ENCODE results near the gene CCDC30. TPM values are rescaled to one million over a fixed set of nuclear protein-coding genes. Genes with fewer than 3 reads are reported as not detected.

Gene CCDC30
- total RNA-seq, 2 donors from 2014 or later: 3.0 to 4.9 TPM

DNA sequence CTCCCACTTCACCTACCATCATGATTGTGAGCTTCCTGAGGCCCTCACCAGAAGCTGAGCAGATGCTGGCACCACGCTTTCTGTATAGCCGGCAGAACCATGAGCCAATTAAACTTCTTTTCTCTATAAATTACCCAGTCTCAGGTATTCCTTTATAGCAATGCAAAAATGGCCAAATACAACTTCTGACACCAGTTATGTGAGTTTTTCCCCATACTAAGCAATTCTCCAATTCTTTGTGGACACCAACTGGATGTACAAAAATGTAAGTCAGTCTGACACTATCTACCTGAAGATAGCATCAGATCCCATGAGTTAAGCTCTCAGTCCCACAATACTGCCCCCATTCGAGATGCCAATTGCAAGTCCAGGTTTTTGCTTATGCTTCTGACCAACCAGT, 129.7 kb downstream of the CCDC30 start:
- H3K27ac ChIP-seq: no peak overlapping the region
- no peak for TF ChIP-seq CTCF (IDR thresholded peaks at IDR 0.05)
- no peaks in the 10 kb centered on the region for H3K27me3 ChIP-seq (replicated peaks; ENCODE audit: insufficient read depth)
- no peak for DNase-seq (ENCODE audit: low spot score)
- H3K9me3 ChIP-seq: no peaks in the 10 kb centered on the region
- H3K4me1 ChIP-seq (ENCODE audit: control insufficient read depth in 1 of 2, low read depth in 2 of 2): no peaks in the 10 kb centered on the region
- no peak overlapping the region for H3K4me3 ChIP-seq
- ATAC-seq (ENCODE audit: insufficient number of reproducible peaks, low FRiP score, low read depth): no peak
- no peaks in the 10 kb centered on the region for H3K36me3 ChIP-seq

- ATAC-seq (ENCODE audit: insufficient number of reproducible peaks, low FRiP score, low read depth): no peak
- TF ChIP-seq CTCF (IDR thresholded peaks at IDR 0.05): no peak
- H3K4me3 ChIP-seq: no peak overlapping the region
- no peaks in the 10 kb centered on the region for H3K4me1 ChIP-seq (ENCODE audit: control insufficient read depth in 1 of 2, low read depth in 2 of 2)
- no peak for DNase-seq (ENCODE audit: low spot score)
- no peaks in the 10 kb centered on the region for H3K9me3 ChIP-seq
- no peak overlapping the region for H3K27ac ChIP-seq
- H3K27me3 ChIP-seq (replicated peaks; ENCODE audit: insufficient read depth): no peaks in the 10 kb centered on the region
- no peaks in the 10 kb centered on the region for H3K36me3 ChIP-seq
These were observed 130.5 kb downstream of the CCDC30 start for GRCh38 chr1:42593486-42594100.

DNA sequence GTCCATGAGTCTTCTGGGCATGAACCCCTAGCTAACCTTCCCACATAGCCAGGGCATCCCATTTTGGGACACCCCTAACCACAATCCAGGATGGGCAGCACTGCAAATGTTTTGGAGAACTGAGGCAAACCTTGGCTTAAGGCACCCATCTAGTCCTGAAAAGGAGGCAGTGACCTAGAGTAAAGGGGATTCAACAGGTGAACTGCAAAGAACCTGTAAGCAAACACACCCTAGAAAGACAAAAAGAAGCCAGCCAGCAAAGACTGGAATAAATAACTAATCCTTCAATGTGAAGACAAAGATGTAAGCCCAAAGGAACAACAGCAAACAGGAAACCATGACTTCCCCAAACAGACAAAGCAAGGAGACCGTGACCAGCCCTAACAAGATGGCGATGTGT, 138.4 kb downstream of the CCDC30 start:
- Histone ChIP-seq H3K9me3 (no peaks in the 10 kb centered on the region), H3K36me3 (no peaks in the 10 kb centered on the region), H3K27ac (no peak overlapping the region), H3K4me3 (no peak overlapping the region), H3K27me3 (replicated peaks; ENCODE audit: insufficient read depth) (no peaks in the 10 kb centered on the region), H3K4me1 (ENCODE audit: control insufficient read depth in 1 of 2, low read depth in 2 of 2) (no peaks in the 10 kb centered on the region)
- TF ChIP-seq CTCF (IDR thresholded peaks at IDR 0.05): no peak
- ATAC-seq (ENCODE audit: insufficient number of reproducible peaks, low FRiP score, low read depth) (no peak), DNase-seq (ENCODE audit: low spot score) (no peak)

DNA sequence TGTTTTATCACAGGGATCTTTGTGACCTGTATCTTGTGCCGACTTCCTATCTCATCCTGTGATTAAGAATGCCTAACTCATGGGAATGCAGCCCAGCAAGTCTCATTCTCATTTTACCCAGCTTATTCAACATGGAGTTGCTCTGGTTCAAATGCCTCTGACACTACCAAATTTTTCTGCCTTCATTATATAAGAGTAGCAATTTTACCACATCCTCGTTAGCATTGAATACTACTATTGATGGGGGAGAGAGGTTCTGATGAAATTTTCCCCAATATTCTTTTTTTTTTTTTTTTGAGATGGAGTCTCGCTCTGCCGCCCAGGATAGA, 150.7 kb downstream of the CCDC30 start:
- Histone ChIP-seq H3K4me1 (ENCODE audit: control insufficient read depth in 1 of 2, low read depth in 2 of 2) (no peaks in the 10 kb centered on the region), H3K9me3 (no peaks in the 10 kb centered on the region), H3K36me3 (no peaks in the 10 kb centered on the region), H3K27me3 (replicated peaks; ENCODE audit: insufficient read depth) (no peaks in the 10 kb centered on the region), H3K4me3 (no peak overlapping the region), H3K27ac (no peak overlapping the region)
- DNase-seq (ENCODE audit: low spot score) (no peak), ATAC-seq (ENCODE audit: insufficient number of reproducible peaks, low FRiP score, low read depth) (no peak)
- TF ChIP-seq CTCF (IDR thresholded peaks at IDR 0.05): no peak

- no peaks in the 10 kb centered on the region for H3K36me3 ChIP-seq
- no peak for DNase-seq (ENCODE audit: low spot score)
- no peak for TF ChIP-seq CTCF (IDR thresholded peaks at IDR 0.05)
- H3K27ac ChIP-seq: no peak overlapping the region
- no peaks in the 10 kb centered on the region for H3K9me3 ChIP-seq
- no peaks in the 10 kb centered on the region for H3K4me1 ChIP-seq (ENCODE audit: control insufficient read depth in 1 of 2, low read depth in 2 of 2)
- no peak for ATAC-seq (ENCODE audit: insufficient number of reproducible peaks, low FRiP score, low read depth)
- no peaks in the 10 kb centered on the region for H3K27me3 ChIP-seq (replicated peaks; ENCODE audit: insufficient read depth)
- H3K4me3 ChIP-seq: no peak overlapping the region
These were observed 155.8 kb downstream of the CCDC30 start for GRCh38 chr1:42618866-42619265.
